Activated CD4-positive, CD25-positive, alpha-beta regulatory T cell treated with anti-CD3 and anti-CD28 coated beads, Interleukin-2, amount 50 U/mL, for 16 hours (primary cell): ENCODE measurements around the gene PABPC1L2B.
"Not testable (repeated sequence)": the region's sequence is repeated elsewhere in the genome, so short reads cannot be mapped to it uniquely, and the experiment has no call there.

Source experiments
- DNase-seq: peaks from one replicate; pipeline ENCODE4 v3.0.0-alpha.2; 2020; ENCODE audit warnings: low read depth, low spot score

PABPC1L2B gene

DNA sequence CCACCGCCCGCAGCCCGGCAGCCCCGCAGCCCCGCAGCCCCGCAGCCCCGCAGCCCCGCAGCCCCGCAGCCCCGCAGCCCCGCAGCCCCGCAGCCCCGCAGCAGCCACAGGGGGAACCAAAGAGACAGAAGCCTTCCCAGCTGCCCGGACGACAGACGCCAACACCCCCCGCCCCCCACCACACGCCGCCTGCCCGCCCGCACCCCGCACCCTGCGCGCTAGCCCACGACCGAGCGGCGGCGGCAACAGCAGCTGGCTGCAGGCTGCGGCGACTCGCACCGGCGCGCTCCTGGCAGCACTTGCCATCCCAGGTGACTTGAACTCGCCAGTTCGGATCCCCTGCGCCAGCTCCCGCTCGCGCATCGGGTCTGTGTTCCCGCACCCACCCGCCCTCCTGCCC lies at the start of gene PABPC1L2B:
Gene PABPC1L2B (plus strand): TSS at position 207 of the 400 bp plus-strand sequence. CDS start 704 bp downstream, outside the sequence.
- not testable (repeated sequence) for DNase-seq

DNA sequence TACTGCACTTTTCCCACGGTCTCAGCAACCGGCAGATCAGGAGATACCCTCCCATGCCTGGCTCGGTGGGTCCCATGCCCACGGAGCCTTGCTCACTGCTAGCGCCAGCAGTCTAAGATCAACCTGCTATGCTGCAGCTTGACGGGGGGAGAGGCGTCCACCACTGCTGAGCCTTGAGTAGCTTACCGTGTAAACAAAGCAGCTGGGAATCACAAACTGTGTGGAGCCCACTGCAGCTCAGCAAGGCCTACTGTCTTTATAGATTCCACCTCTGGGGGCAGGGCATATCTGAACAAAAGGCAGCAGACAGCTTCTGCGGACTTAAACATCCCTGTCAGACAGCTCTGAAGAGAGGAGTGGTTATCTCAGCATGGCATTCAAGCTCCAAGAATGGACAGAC lies 42.8 kb upstream of the PABPC1L2B start:
- DNase-seq: not testable (repeated sequence)

DNA sequence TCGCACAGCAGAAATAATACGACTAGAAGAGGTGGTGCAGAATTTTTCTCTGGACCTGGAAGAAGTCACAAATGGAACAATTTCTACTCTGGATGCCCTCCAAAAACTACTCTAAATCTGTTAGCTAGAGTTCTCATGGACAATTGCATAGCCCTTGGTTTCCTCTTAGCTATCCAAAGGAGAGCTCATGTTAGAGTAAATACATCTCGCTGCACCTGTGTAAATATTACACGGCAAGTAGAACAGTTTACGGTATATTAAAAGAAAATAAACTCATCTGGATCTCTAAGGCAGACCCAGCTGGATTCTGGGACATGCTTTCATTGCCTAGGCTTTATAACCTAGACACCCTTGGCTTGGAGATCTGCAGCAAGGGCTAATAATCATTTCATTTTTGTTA lies 30.9 kb upstream of the PABPC1L2B start:
- not testable (repeated sequence) for DNase-seq

DNA sequence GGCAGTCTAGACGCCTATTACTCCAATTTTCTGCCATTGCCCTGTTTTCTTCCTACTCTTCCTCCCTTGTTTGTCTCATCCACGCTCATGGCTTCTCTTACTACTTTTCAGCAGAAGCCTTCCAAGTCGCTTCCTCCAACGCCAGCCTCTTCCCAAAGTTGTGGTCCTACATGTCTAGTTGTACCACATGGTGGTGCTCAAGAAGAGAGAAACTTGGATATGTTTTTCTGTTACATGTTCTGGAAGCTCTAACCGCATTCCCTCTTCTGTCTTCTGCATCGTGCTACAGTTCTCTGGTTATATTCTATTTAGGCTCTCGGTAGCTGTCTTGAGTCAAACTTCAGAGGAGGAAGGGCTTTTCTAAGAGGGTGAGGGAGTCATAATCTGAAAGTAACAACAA lies 27.9 kb upstream of the PABPC1L2B start:
- DNase-seq: not testable (repeated sequence)

DNA sequence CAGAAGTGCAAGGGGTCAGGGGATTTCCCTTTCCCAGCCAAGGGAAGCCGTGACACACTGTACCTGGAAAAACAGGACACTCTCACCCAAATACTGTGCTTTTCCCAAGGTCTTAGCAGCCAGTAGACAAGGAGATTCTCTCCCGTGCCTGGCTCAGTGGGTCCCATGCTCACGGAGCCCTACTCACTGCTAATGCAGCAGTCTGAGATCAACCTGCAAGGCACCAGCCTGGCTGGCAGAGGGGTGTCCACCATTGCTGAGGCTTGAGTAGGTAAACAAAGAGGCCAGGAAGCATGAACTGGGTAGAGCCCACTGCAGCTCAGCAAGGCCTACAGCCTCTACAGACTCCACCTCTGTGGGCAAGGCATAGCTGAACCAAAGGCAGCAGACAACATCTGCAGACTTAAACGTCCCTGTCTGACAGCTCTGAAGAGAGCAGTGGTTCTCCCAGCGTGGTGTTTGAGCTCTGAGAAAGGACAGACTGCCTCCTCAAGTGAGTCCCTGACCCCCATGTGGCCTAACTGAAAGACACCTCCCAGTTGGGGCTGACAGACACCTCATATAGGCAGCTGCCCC lies 21.8 kb upstream of the PABPC1L2B start:
- DNase-seq: not testable (repeated sequence)

DNA sequence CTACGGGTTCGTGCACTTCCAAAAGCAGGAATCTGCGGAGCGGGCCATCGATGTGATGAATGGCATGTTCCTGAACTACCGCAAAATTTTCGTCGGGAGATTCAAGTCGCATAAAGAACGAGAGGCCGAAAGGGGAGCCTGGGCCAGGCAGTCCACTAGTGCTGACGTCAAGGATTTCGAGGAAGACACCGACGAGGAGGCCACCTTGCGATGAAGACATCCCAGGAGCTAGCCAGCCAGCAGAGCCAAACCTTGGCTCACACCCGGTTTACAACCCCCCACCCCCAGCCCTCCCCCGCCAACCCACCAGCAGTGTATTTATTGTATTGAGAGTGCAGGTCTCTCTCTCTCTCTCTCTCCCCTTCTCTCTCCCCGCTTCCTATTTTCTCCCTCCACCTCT lies 1.3 kb downstream of the PABPC1L2B start:
- DNase-seq: not testable (repeated sequence)

DNA sequence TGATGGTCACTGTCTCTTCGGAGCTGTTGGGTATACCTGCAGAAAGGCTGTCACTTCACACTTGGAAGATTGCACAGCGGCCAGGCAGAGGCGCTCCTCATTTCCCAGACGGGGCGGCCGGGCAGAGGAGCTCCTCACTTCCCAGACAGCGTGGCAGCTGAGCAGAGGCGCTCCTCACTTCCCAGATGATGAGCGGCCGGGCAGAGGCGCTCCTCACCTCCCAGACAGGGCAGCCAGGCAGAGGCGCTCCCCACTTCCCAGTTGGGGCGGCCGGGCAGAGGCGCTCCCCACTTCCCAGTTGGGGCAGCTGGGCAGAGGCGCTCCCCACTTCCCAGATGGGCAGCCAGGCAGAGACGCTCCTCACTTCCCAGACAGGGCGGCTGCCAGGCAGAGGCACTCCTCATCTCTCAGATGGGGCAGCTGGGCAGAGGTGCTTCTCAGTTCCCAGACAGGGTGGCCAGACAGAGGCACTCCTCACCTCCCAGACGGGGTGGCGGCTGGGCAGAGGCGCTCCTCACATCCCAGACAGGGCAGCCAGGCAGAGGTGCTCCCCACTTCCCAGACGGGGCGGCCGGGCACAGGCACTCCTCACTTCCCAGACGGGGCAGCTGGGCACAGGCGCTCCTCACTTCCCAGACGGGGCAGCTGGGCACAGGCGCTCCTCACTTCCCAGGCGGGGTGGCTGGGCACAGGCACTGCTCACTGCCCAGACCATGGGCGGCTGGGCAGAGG lies 18.8 kb downstream of the PABPC1L2B start:
- no peak for DNase-seq

DNA sequence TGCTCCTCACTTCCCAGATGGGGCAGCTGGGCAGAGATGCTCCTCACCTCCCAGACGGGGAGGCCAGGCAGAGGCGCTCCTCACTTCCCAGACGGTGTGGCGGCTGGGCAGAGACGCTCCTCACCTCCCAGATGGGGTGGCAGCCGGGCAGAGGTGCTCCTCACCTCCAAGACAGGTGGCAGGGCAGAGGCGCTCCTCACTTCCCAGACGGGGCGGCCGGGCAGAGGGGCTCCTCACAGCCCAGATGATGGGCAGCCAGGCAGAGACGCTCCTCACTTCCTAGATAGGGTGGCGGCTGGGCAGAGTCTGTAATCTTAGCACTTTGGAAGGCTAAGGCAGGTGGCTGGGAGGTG lies 19.3 kb downstream of the PABPC1L2B start:
- not testable (repeated sequence) for DNase-seq

DNA sequence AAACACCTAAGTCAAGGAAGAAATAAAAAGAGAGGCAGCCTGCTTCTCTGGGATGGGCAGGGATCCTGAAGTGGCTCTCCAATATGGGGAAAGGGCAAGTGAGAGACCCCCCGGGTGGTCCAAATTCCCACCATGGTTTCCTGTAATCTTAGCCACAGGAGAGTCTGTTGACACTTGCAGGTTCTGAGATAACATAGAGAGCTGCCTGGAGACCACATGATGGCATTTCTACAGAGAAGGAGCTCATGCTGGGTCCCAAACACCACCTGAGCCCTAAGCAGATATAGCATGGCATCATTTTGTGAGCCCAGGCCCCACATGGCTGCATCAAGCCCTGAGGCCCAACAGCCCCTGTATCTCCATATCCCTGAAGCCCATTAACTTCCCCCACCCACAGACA lies 26.1 kb downstream of the PABPC1L2B start:
- DNase-seq: no peak
